Measurements from ENCODE around the gene CECR2. TPM values are rescaled to one million over a fixed set of nuclear protein-coding genes. Genes with fewer than 3 reads are reported as not detected.

The CECR2 gene
- polyA plus RNA-seq, 1 donor from 2014 or later, result 2.1 TPM

GRCh38 chr22:17540481-17540880, 171.2 kb downstream of the CECR2 start:
- Histone ChIP-seq H3K9ac (ENCODE audit: low read length) (no peak overlapping the region), H3K4me3 (ENCODE audit: low read length) (no peak overlapping the region), H3K9me3 (ENCODE audit: low read length) (no peaks in the 10 kb centered on the region), H3K27me3 (ENCODE audit: insufficient read depth, low read depth, low read length) (no peaks in the 10 kb centered on the region), H3F3A (ENCODE audit: insufficient read depth, low read length, poor library complexity, severe bottlenecking) (no peaks in the 10 kb centered on the region), H3K79me2 (replicated peaks; ENCODE audit: insufficient read depth, low read length) (no peaks in the 10 kb centered on the region), H3K36me3 (ENCODE audit: insufficient read depth, low read length) (no peaks in the 10 kb centered on the region), H3K9me2 (ENCODE audit: insufficient read depth, low read length) (no peaks in the 10 kb centered on the region), H2AFZ (ENCODE audit: low read depth, low read length) (no peak overlapping the region), H3K4me2 (ENCODE audit: low read length) (no peak overlapping the region), H4K20me1 (ENCODE audit: insufficient read depth) (no peaks in the 10 kb centered on the region), H3K27ac (ENCODE audit: low read length) (no peak overlapping the region)
- TF ChIP-seq RAD21 (conservative IDR thresholded peaks at IDR 0.05) (no peak), TAF1 (IDR thresholded peaks at IDR 0.05; ENCODE audit: low read depth) (no peak), REST (IDR thresholded peaks at IDR 0.05; ENCODE audit: borderline replicate concordance) (no peak), EP300 (conservative IDR thresholded peaks at IDR 0.05; ENCODE audit: poor library complexity, severe bottlenecking) (no peak), MXI1 (conservative IDR thresholded peaks at IDR 0.05; ENCODE audit: poor library complexity, severe bottlenecking) (no peak), SMC3 (conservative IDR thresholded peaks at IDR 0.05; ENCODE audit: poor library complexity) (no peak), POLR2AphosphoS5 (IDR thresholded peaks at IDR 0.05) (no peak), CTCF (IDR thresholded peaks at IDR 0.05; ENCODE audit: poor library complexity, severe bottlenecking) (no peak), EZH2 (IDR thresholded peaks at IDR 0.05; ENCODE audit: borderline replicate concordance, insufficient read depth, low read length, poor library complexity, severe bottlenecking) (no peak)

DNA sequence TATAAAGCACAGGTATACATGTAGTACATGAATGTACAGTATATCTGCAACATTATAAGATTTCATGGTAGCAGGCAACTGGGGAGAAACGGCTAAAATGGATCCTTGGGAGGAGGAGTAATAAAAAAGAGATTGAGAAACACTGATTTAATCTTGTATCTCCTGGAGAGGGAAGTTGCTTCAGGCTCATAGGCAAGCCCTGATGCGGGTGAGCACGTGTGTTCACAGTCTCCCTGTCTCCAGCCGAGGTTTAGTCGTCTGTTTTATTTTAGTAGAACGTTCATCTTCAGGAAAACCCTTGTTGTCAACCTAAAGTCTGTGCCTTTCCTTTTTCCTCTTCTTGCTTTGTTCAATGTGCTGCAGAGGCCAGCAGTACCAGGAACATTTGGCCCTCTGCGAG, 172.2 kb downstream of the CECR2 start:
- Histone ChIP-seq H3K4me3 (ENCODE audit: low read length) (no peak overlapping the region), H3K27ac (ENCODE audit: low read length) (no peak overlapping the region), H2AFZ (ENCODE audit: low read depth, low read length) (no peak overlapping the region), H3K4me2 (ENCODE audit: low read length) (no peak overlapping the region), H3K27me3 (ENCODE audit: insufficient read depth, low read depth, low read length) (no peaks in the 10 kb centered on the region), H3K9me3 (ENCODE audit: low read length) (no peaks in the 10 kb centered on the region), H3K9me2 (ENCODE audit: insufficient read depth, low read length) (no peaks in the 10 kb centered on the region), H3F3A (ENCODE audit: insufficient read depth, low read length, poor library complexity, severe bottlenecking) (no peaks in the 10 kb centered on the region), H3K36me3 (ENCODE audit: insufficient read depth, low read length) (no peaks in the 10 kb centered on the region), H4K20me1 (ENCODE audit: insufficient read depth) (no peaks in the 10 kb centered on the region), H3K9ac (ENCODE audit: low read length) (no peak overlapping the region), H3K79me2 (replicated peaks; ENCODE audit: insufficient read depth, low read length) (no peaks in the 10 kb centered on the region)
- no peak for TF ChIP-seq RAD21 (conservative IDR thresholded peaks at IDR 0.05)
- TF ChIP-seq SMC3 (conservative IDR thresholded peaks at IDR 0.05; ENCODE audit: poor library complexity), result no peak
- TF ChIP-seq POLR2AphosphoS5 (IDR thresholded peaks at IDR 0.05), result no peak
- no peak for TF ChIP-seq REST (IDR thresholded peaks at IDR 0.05; ENCODE audit: borderline replicate concordance)
- no peak for TF ChIP-seq TAF1 (IDR thresholded peaks at IDR 0.05; ENCODE audit: low read depth)
- no peak for TF ChIP-seq EP300 (conservative IDR thresholded peaks at IDR 0.05; ENCODE audit: poor library complexity, severe bottlenecking)
- TF ChIP-seq CTCF (IDR thresholded peaks at IDR 0.05; ENCODE audit: poor library complexity, severe bottlenecking), result no peak
- no peak for TF ChIP-seq EZH2 (IDR thresholded peaks at IDR 0.05; ENCODE audit: borderline replicate concordance, insufficient read depth, low read length, poor library complexity, severe bottlenecking)
- TF ChIP-seq MXI1 (conservative IDR thresholded peaks at IDR 0.05; ENCODE audit: poor library complexity, severe bottlenecking), result no peak
